Activated naive CD4-positive, alpha-beta T cell (primary cell): ENCODE measurements around the gene TC2N.
"Not testable (repeated sequence)": the region's sequence is repeated elsewhere in the genome, so short reads cannot be mapped to it uniquely, and the experiment has no call there.

Experiments used
- DNase-seq, 4 experiments: peaks; one replicate each; lab custom pipeline; 2025; lab: John Stamatoyannopoulos, UW

TC2N gene

GRCh38 chr14:91834571-91834970, 32.8 kb downstream of the TC2N start:
- DNase-seq = no peak

- DNase-seq = no peak
These were observed 36.0 kb downstream of the TC2N start for GRCh38 chr14:91831337-91831736.

DNA sequence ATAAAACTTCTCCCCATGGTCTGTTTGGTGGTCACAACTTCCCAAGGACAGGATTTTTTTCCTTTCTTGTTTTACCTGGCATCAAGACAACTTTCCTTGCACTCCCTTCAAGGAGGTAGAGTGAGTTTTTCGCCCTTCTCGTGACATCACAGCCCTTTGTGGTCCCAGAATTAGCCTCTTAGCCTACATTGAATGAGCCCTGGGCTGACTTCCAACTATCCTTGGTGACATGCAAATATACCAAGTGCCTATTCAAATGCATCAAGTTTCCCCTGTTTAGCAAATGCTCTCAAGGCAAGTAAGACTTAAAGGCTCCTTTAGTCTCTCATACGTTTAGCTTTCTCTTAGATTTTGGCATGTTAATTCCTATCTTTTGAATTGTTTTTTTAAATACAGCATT, 36.6 kb downstream of the TC2N start:
- no peak for DNase-seq

- no peak for DNase-seq
These were observed 37.8 kb downstream of the TC2N start for GRCh38 chr14:91829511-91829910.

DNA sequence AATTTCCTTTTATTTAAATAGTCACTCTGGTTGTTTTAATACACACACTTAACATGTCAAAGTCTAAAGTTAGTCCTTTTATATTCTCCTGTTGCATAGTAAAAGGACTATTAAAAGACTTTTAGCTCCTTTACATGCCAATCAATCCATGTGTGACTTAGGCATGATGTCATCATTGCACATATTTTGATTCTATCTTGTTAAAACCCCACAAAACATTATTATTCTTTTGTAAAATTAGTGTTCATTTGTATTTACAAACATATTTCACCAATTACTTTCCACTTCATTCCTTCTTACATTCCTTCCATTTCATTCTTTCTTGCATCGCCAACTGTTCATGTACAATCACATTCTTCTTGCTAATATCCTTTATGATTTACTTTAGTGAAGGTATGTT, 39.6 kb downstream of the TC2N start:
- no peak for DNase-seq

GRCh38 chr14:91817566-91818325, 49.6 kb downstream of the TC2N start:
- no peak for DNase-seq

DNA sequence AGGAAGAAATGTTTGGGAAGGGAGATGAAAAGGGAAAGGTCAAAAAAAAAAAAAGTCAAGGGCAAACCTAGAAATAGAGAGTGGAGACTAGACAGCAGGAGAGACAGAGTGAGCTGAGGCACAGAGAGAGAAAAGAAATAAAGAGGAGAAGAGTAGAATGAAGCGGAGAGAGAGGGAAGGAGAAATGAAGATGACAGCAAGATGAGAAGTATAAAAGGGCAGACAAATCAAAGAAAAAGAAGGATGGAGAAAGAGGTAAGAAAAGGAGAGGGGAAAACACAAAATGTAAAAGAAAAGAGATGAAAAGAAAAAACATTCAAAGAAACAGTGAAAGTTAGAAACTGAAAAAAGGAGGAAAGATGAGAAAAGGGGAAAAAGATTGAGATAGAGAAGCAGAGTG, 53.0 kb downstream of the TC2N start:
- DNase-seq = no peak

GRCh38 chr14:91810699-91811098, 56.6 kb downstream of the TC2N start:
- no peak for DNase-seq

DNA sequence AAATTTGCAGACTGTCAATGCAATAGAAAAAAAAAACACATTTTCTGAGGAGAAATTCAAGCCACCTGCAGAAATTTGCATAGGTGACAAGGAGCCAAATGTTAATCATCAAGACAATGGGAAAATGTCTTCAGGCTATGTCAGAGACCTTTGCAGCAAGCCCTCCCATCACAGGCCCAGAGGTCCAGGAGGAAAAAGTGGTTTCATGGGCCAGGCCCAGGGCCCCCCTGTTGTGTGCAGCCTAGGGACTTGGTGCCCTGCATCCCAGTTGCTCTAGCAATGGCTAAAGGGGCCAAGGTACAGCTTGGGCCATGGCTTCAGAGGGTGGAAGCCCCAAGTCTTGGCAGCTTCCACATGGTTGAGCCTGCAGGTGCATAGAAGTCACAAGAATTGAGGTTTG, 60.6 kb downstream of the TC2N start:
- no peak for DNase-seq

DNA sequence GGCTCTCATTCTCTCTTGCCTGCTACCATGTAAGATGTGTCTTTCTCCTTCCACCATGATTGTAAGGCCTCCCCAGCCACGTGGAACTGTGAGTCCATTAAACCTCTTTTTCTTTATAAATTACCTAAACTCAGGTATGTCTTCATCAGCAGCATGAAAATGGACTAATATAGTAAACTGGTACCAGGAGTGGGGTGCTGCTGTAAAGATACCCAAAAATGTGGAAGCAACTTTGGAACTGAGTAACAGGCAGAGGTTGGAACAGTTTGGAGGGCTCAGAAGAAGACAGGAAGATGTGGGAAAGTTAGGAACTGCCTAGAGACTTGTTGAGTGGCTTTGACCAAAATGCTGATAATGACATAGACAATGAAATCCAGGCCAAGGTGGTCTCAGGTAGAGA, 61.2 kb downstream of the TC2N start:
- DNase-seq = not testable (repeated sequence)

- no peak for DNase-seq
These were observed 61.7 kb downstream of the TC2N start for GRCh38 chr14:91805659-91806058.

- no peak for DNase-seq
These were observed 66.0 kb downstream of the TC2N start for GRCh38 chr14:91801358-91801757.

DNA sequence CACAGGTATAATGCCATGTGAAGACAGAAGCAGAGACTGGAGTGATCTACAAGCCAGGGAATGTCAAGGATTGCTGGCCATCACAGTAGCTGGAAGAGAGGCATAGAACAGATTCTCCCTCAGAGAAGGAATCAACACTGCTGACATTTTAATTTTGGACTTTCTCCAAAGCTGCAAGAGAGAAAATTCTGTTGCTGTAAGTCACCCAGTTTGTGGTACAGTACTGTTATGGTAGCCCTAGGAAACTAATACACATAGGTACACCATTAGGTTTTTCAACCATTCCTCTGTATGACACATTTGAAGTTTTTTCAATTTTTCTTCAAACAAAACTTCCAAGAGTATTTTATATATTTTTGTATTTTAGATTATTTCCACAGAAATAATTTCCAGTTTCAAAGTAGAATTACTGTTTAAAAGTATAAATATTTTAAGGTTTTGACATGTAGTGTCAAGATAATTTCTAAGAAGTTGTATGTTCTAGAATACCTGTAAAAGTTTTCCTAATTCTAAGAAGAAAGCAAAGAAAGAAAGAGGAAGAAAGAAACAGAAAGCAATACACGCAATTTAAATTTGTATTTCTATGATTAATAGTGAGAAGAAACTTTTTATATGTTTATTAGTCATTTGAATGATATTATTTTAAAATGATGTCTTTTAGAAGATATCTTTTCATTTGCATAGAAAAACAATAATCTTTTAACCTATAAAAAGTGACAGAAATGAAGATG, 70.6 kb downstream of the TC2N start:
- no peak for DNase-seq

DNA sequence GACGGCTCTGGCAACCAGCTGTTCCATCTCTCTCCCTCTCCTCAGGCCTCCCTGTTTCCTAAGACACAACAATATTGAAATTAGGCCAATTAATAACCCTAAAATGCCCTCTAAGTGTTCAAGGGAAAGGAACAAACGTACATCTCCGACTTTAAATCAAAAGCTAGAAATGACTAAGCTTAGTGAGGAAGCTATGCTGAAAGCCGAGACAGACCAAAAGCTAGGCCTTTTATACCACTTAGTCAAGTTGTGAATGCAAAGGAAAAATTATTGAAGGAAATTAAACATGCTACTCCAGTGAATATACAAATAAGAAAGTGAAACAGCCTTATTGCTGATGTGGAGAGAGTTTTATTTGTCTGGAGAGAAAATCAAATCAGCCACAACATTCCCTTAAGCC, 73.6 kb downstream of the TC2N start:
- DNase-seq = no peak

DNA sequence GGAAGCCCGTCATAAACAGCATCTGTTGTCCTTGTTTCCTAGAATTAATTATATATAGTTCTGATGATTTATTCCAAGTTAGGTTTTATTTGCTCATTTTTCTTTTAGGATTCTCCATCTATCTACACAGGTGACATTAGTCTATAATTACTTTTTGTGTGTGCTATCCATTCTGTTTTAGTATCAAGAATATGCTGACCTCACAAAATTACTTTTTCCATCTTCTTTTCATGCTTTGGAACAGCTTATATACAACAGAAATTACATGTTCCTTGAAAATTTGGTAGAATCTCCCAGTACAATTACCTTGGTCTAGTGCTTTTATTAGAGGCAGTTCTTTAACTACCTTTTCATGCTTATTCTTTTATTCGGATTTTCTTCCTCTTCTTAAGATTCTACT, 81.1 kb downstream of the TC2N start:
- DNase-seq = no peak

DNA sequence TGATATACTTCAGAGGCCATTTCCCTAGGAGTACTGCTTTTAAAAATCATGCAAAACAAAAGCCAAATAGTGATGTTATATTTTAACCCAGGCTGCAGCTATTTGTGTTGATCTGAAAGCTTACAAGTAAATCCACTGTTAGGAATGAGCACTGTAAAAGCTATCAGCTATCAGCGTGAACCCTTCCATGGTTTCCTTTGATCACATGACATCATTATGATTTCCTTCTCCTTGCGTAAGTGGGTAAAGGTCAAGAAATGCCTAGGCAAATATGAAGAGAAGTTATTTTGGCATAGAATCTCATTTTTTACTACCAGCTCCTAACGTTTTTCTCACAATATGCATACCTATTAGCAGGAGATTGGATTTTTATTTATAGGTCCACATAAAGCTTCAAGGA, 86.9 kb downstream of the TC2N start:
- no peak for DNase-seq

- DNase-seq = no peak
These were observed 89.1 kb downstream of the TC2N start for GRCh38 chr14:91778217-91778616.

- no peak for DNase-seq
These were observed 92.9 kb downstream of the TC2N start for GRCh38 chr14:91774140-91775096.

DNA sequence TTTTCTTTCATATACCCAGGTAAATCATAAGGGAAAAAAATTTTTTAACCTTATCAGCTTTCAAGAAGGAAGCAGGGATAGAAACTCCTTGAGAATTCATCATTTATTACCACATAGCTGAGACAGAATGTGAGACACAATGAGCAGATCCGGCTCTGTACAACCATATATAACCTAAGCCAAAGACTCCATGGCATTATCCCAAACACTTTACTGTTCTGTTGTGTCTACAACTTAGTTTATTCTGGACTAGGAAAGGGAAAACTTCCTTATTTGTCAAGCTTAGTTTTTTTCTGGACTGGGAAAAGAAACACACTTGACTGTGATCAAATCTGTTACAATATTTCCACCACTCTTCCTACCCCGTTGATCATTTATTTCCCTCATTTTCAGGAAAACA, 97.2 kb downstream of the TC2N start:
- DNase-seq = no peak

DNA sequence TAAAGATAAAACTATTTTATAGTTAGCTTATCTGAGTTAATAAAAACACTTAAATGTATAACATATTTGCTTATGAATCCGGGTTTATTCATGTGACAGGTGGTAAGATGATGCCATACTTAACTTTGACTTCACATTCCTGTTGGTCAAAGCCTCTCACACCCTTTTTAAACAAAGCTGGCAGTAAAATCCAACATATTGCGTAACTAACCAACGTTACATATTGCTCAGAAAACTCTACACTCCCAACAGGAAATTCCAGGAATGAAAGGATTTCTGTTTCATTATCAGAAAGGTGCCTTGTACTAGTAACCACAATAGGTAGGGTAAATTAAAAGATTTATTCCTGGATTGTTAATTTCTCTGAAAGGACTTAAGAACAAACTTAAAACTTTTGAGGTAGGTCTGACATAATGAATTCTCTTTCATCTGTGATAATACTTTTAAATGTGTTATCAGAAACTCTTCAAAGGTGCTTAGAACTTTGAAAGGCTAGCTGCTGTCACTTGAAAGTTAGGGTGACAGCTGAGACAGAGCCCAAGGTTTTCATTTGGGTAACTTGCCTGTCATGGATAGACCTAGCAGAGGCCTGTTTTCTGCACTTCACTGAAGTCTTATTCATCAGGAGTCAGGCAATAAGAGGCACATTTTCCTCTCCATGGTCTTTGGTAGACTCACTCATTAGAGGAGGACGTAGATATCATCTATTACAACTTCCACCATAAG, 111.6 kb downstream of the TC2N start:
- DNase-seq = no peak

GRCh38 chr14:91754819-91755218, 112.5 kb downstream of the TC2N start:
- no peak for DNase-seq

DNA sequence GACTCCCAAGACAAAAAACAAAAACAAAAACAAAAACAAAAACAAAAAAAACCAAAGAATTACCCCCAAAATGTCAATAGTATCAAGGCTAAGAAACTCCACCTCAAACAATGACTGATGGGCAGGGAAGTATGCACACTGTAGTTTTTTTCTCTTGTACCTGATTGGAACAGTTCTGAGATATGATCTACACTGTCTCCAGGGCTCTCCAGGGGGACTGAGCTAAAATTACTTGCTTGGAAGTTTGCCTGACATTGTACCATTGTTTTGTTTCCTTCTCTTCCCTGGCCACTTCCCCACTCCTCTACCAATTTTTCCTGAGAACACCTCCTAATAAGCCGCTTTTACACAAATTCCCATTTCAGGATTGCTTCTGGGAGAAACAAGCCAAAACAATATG, 113.2 kb downstream of the TC2N start:
- no peak for DNase-seq
